NCI-H1694 (cell line): ENCODE data around the gene FASTK.

Experiments
- DNase-seq: peaks from one replicate; lab custom pipeline; 2025; lab: John Stamatoyannopoulos, UW

FASTK gene

GRCh38 chr7:151082141-151083070, 1.8 kb upstream of the FASTK start:
- no peak for DNase-seq

DNA sequence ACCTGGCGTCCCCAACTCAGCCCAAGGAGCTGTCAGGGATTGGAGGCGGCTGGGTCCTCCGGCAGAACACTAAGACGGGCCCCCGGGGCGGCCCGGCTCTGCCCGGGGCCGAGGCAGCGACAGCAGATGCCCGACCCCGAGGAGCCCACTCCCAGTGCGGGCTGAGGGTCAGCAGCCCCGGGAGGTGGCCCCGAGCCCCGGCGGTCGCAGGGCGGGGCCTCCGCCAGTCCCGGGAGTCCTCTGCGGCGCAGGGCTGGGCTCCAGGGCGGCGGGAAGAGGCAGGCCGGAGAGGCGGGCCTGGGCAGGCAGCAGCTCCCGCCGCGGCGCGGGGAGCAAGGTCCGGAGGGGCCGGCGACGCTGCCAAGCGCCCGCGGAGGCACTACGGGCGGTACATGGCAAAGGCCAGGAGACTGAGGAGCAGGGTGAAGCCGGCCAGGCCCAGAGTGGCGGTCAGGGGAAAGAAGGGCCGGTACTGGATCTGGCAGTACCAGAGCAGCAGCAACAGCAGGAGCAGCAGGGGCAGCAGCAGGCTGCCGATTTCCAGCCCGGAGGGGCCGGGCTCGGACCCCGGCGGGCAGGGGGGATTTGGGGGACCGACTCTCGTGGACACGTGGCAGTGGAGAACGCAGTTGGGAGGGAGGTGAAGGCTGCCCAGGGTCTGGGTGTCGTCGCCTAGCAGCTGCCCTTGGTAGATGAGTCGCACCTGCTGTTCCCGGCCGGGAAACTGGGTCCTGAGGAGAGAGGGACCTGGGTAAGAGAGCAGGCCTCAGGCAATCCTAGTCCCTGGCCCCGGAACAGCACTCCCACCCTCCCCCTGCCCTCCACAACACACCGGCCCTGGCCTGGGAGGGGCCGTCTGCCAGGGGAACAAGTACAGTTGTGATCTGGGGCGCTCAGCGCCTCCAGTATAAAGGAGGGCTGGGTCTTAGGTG, 827 bp upstream of the FASTK start:
- no peak for DNase-seq

DNA sequence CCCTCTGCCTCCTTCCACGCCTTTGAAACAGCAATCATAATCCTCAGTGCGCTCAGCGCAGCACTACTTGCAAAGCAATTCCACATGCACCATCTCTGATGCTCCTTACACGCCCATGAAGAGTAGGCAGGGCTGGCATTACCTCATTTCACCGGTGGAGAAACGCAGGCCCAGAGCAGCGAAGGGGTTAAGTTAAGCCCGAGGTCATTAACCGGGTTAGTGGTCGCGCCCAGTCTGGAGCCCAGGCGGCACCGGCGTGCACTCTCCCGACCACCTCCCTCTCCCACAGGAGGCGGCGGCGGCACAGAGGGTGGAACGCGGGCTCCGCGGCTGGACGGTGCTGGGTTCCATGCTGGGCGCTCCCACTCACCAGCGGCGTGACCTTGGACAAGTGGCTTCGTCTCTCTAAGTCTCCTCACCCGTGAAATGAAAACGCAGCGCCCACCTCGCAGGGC, 515 bp downstream of the FASTK start:
- no peak for DNase-seq

DNA sequence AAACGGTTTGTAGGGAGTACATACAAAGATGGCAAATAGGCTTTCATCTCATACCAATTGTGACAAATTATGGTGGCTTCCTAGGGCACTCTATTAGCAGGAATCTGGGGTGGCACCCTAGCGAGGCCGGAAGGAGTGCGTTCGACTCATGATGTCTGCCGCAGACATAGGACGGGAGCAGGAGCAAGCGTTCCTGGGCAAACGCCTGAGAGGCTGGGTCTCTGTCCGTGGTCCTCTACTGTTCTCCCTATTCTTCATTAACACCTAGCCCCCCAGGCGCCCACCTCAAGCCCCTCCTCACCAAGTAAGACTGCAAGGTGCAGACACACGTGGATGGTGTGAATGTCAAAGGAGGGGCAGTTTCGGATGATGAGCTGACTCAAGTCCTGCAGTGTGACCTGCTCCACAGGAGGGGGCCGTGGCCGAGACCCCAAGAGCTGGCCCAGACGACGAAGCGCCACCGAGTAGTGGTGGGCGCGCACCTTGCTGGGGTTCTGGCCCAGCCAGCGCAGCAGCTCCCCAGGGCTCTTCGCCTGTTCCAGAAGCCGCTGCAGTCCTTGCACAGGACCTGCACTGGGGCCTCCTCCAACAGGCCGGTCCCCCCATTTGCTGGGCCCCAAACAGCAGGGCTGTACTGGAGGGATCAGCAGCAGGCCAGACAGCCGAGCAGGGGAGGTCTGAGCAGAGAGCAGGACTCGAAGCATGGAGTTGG, 1.3 kb downstream of the FASTK start:
- DNase-seq = no peak

DNA sequence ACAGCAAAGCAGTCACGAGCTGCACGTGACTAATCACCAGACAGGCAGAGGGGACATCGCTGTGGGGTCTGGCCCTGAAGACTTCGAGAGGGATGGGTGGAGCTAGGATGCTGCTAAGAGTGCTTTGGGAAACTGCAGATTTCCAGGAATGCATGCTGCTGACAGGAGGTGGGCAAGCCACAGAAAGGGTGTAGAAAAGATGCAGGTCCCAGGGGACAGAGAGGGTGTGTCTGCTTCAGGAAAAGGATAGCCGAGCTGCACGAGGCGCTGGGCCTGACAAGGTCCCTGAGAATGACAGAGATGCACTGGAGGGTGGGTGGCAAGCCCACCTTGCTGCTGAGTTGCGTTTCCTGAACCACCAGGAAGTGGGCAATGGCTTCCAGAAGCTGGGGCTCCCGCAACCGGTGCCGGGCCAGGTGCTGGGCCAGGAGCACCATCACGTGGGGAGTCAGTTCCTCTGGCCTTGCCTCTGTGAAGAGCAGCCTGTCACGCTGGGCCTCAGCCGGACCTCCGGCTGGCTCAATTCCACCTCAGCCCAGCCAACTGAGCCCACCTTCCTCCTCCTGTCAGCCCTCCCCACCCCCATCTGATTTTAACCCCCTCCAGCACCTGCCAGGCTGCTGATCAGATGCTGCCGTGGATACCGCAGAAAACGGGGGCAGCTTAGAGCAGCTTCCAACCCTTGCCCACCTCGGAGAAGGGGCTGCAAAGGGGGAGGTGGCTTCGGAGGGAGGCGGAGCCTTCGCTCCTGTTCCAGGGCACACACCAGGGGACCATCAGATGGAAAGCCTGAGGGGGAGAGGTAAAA, 2.2 kb downstream of the FASTK start:
- no peak for DNase-seq

DNA sequence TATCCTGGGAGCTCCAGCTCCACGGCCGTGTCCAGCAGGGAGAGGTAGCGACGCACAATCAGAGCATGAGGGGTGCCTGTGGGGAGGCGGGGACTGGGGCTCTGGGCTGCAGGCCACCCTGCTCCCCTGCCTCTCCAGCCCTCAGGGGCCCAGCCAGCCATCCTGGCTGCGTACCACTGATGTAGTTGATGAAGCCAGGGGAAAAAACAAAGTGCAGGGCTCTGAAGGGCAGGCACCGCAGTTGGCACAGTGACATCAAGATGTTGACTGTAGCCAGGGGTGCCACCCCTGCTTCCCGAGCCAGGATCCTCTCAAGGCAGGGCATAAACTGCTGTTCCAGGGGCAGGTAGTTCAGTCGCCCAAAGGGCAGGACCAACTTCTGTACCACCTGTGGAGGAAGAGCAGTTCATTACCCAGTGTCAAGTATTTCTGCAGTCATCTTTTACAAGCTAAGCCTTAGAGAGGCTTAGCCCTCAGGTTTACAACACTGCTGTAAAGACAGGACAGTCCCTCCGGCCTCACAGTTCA, 2.8 kb downstream of the FASTK start:
- DNase-seq = no peak

- DNase-seq = no peak
Observed at GRCh38 chr7:151076863-151077704, 3.5 kb downstream of the FASTK start.

GRCh38 chr7:151075978-151076426, 4.6 kb downstream of the FASTK start:
- no peak for DNase-seq

DNA sequence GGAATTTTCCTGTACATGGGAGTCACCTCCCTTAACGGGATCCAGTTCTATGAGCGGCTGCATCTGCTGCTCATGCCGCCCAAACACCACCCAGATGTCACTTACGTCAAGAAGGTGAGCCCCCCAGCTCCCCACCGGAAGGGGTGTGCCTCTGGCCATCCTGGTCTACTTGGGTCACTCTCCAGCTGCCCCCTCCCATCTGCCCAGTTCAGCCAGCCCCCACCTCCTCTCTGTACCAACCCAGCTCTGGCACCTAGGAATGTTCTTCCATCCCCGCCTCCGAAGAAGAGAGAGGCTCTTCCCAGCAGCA, 5.0 kb downstream of the FASTK start:
- no peak for DNase-seq

DNA sequence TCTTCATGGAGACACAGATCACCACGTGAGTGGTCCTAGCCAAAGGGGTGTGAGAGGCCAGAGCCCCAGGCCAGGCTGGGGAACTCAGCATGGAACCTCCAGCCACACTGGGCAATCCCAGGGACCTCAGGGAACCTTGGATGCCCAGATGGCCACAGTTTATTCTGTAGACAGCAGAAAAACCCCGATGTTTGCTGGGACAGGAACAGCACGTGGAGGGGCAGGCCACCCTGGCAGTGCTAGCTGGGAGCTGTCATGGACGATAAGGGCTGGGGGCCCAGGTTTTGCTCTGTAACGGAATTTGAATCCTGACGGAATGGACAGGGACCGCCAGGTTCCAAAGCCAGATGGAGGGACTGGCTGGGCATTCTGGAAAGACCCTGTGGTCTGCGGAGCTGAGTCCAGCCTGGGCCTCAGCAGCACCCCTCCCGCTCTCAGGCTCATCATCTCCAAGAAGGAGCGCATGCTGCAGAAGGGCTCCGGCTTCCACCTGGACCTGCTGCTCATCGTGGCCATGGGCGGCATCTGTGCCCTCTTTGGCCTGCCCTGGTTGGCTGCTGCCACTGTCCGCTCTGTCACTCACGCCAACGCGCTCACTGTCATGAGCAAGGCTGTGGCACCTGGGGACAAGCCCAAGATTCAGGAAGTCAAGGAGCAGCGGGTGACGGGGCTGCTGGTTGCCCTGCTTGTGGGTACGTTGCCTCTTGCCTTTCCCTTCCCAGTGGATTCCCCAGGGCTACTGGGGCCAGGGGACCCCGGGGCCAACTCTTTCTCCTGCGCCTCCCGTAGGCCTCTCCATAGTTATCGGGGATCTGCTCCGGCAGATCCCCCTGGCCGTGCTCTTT, 5.6 kb downstream of the FASTK start:
- DNase-seq = no peak

DNA sequence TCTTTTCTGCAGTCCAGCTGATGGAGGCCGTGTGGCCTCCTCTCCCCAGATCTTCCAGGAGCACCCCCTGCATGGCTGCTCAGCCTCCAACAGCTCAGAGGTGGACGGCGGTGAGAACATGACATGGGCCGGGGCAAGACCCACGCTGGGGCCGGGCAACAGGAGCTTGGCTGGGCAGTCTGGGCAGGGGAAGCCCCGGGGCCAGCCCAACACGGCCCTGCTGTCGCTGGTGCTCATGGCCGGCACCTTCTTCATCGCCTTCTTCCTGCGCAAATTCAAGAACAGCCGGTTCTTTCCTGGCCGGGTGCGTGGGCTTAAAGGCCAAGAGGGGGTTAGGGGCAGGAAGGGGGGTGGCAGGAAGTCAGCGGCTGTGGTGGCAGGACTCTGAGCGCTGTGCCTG, 6.6 kb downstream of the FASTK start:
- no peak for DNase-seq

DNA sequence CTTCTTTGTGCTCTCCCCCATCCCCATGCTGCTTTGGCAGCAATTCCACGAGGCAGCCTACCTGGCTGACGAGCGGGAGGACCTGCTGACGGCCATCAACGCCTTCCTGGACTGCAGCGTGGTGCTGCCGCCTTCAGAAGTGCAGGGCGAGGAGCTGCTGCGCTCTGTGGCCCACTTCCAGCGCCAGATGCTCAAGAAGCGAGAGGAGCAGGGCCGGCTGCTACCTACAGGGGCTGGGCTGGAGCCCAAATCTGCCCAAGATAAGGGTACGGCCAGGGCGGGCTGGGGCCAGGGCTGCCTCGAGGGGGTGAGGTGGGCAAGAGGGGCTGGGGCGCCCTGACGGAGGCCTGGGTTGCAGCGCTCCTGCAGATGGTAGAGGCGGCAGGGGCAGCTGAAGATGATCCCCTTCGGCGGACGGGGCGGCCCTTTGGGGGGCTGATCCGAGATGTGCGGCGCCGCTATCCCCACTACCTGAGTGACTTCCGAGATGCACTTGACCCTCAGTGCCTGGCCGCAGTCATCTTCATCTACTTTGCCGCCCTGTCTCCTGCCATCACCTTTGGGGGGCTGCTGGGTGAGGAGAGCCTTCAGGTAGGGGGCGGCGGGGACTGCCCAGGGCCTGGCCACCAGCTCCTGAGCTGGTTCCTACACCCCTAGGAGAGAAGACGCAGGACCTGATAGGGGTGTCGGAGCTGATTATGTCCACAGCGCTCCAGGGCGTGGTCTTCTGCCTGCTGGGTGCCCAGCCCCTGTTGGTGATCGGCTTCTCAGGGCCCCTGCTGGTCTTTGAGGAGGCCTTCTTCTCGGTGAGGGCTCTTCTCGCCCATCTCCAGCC, 9.4 kb downstream of the FASTK start:
- DNase-seq = no peak

DNA sequence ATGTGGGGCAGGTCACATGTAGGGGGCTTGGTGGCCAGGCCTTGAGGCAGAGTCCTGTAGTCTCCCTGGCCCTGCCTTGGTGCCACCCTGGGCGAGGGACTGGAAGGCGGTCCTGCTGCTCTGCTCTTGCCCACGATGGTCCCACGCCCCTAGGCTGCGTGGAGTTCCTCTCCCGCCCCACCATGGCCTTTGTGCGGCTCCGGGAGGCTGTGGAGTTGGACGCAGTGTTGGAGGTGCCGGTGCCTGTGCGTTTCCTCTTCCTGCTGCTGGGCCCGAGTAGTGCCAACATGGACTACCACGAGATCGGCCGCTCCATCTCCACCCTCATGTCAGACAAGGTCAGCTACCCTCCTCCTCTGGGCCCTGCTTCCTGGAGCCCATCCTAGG, 10.0 kb downstream of the FASTK start:
- no peak for DNase-seq

GRCh38 chr7:151069841-151070573, 10.6 kb downstream of the FASTK start:
- no peak for DNase-seq

- no peak for DNase-seq
Observed at GRCh38 chr7:151068069-151068773, 12.4 kb downstream of the FASTK start.

DNA sequence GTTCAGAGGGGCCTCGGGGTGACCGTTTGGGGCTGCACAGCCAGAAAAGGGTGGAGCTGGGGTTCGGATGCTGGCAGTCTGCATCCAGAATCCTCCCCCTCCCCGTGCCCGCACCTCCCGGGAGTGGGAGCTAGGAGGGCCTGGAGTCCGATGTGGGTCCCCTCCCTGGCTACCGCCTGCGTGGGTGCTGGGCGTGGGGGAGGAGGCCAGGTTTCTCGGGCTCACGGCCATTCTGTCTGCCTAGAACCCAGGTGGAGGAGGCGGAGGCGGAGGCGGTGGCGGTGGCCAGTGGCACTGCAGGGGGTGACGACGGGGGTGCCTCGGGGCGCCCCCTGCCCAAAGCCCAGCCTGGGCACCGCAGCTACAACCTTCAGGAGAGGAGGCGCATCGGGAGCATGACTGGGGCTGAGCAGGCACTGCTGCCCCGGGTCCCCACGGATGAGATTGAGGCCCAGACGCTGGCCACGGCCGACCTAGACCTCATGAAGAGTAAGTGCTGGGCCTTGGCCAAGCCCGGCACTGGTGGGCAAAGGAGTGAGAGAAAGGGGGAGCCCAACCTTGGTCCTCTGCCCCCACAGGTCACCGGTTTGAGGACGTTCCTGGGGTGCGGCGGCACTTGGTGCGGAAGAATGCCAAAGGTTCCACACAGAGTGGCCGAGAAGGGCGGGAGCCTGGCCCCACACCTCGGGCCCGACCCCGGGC, 14.2 kb downstream of the FASTK start:
- no peak for DNase-seq
